GM18498 (cell line): ENCODE measurements around the gene WDR87.
"Not testable (repeated sequence)": the region's sequence is repeated elsewhere in the genome, so short reads cannot be mapped to it uniquely, and the experiment has no call there.

Source experiments
- ATAC-seq: cut with Tn5 transposase; IDR thresholded peaks from one replicate; pipeline ENCODE4 v1.9.1; 2021; ENCODE audit warnings: mild to moderate bottlenecking, moderate library complexity; ENCODE audit not compliant: unreplicated experiment

The WDR87 gene

GRCh38 chr19:37893845-37894575, 12.4 kb downstream of the WDR87 start:
- ATAC-seq, result no peak

- ATAC-seq, result no peak
These were observed 19.8 kb downstream of the WDR87 start for GRCh38 chr19:37886571-37886970.

- ATAC-seq, result no peak
These were observed 21.0 kb downstream of the WDR87 start for GRCh38 chr19:37885392-37885791.

- no peak for ATAC-seq
These were observed 29.2 kb downstream of the WDR87 start for GRCh38 chr19:37877147-37877546.

- no peak for ATAC-seq
These were observed 30.4 kb downstream of the WDR87 start for GRCh38 chr19:37876032-37876431.

- no peak for ATAC-seq
These were observed 31.6 kb downstream of the WDR87 start for GRCh38 chr19:37874784-37875183.

GRCh38 chr19:37872383-37872782, 34.0 kb downstream of the WDR87 start:
- no peak for ATAC-seq

GRCh38 chr19:37869766-37870340, 36.5 kb downstream of the WDR87 start:
- no peak for ATAC-seq

- ATAC-seq, result no peak
These were observed 38.6 kb downstream of the WDR87 start for GRCh38 chr19:37867831-37868230.

- not testable (repeated sequence) for ATAC-seq
These were observed 40.5 kb downstream of the WDR87 start for GRCh38 chr19:37865930-37866329.

- ATAC-seq, result no peak
These were observed 41.9 kb downstream of the WDR87 start for GRCh38 chr19:37864501-37864900.

GRCh38 chr19:37855098-37855497, 51.3 kb downstream of the WDR87 start:
- ATAC-seq, result no peak

GRCh38 chr19:37845932-37846331, 60.5 kb downstream of the WDR87 start:
- ATAC-seq, result no peak
